HepG2 (cell line): Measurements from ENCODE around the gene UCKL1. TPM values are rescaled to one million over a fixed set of nuclear protein-coding genes. Genes with fewer than 3 reads are reported as not detected.

Source experiments
- ATF1 ChIP-seq: IDR thresholded peaks from 2 replicates; pipeline ENCODE4 v1.6.1; 2016; ENCODE audit warnings: mild to moderate bottlenecking, control low read depth
- CAMTA2 ChIP-seq: sonication (generic); formaldehyde crosslinking; IDR thresholded peaks from 2 replicates; pipeline ENCODE4 v1.4.0; 2020; ENCODE audit warnings: mild to moderate bottlenecking, missing genetic modification reagents, borderline replicate concordance
- ELF1 ChIP-seq: sonication (generic); formaldehyde crosslinking; IDR thresholded peaks from 2 replicates; pipeline ENCODE4 v1.4.0; 2020; ENCODE audit warnings: missing genetic modification reagents
- EP300 ChIP-seq, 3 experiments: sonication (generic) in 1 of 3; formaldehyde crosslinking in 1 of 3; IDR thresholded peaks; 2 replicates each; pipeline versions ENCODE4 v1.5.1 to v1.6.1; 2011 to 2020; ENCODE audit warnings: low read depth in 2 of 3, low read length in 2 of 3, borderline replicate concordance in 1 of 3, improper control_type of control experiment in 1 of 3, mild to moderate bottlenecking in 1 of 3, missing genetic modification reagents in 1 of 3, moderate library complexity in 1 of 3
- HDAC2 ChIP-seq: sonication (generic); formaldehyde crosslinking; IDR thresholded peaks from 2 replicates; pipeline ENCODE4 v1.4.0; 2020; ENCODE audit warnings: missing genetic modification reagents
- HNF4A ChIP-seq: sonication (generic); formaldehyde crosslinking; IDR thresholded peaks from 2 replicates; pipeline ENCODE4 v1.4.0; 2020; ENCODE audit warnings: missing genetic modification reagents
- JUN ChIP-seq: sonication (generic); formaldehyde crosslinking; IDR thresholded peaks from 2 replicates; pipeline ENCODE4 v1.4.0; 2020; ENCODE audit warnings: mild to moderate bottlenecking, missing genetic modification reagents
- KLF6 ChIP-seq: IDR thresholded peaks from 2 replicates; pipeline ENCODE4 v1.8.0; 2016; ENCODE audit warnings: missing biosample characterization, missing genetic modification reagents
- NFKBIZ ChIP-seq: IDR thresholded peaks from 2 replicates; pipeline ENCODE4 v1.6.1; 2018; ENCODE audit warnings: missing genetic modification reagents, missing compliant biosample characterization
- NFYC ChIP-seq: IDR thresholded peaks from 2 replicates; pipeline ENCODE4 v1.6.1; 2016; ENCODE audit warnings: missing genetic modification reagents, missing compliant biosample characterization
- NR2C2 ChIP-seq: sonication (generic); formaldehyde crosslinking; IDR thresholded peaks from 2 replicates; pipeline ENCODE4 v1.4.0; 2020; ENCODE audit warnings: missing genetic modification reagents, mild to moderate bottlenecking, moderate library complexity, borderline replicate concordance
- ZBTB38 ChIP-seq: sonication (generic); formaldehyde crosslinking; IDR thresholded peaks from 2 replicates; pipeline ENCODE4 v1.5.1; 2020; ENCODE audit warnings: mild to moderate bottlenecking, missing genetic modification reagents
- ZBTB39 ChIP-seq: sonication (generic); formaldehyde crosslinking; IDR thresholded peaks from 2 replicates; pipeline ENCODE4 v1.5.0; 2020; ENCODE audit warnings: missing genetic modification reagents
- ZBTB43 ChIP-seq: sonication (generic); formaldehyde crosslinking; conservative IDR thresholded peaks from 2 replicates; pipeline ENCODE4 v1.4.0; 2020; ENCODE audit warnings: missing genetic modification reagents
- ZKSCAN5 ChIP-seq: sonication (generic); formaldehyde crosslinking; IDR thresholded peaks from 2 replicates; pipeline ENCODE4 v1.5.1; 2020; ENCODE audit warnings: mild to moderate bottlenecking, missing genetic modification reagents
- ZMAT3 ChIP-seq: sonication (generic); formaldehyde crosslinking; conservative IDR thresholded peaks from 2 replicates; pipeline ENCODE4 v1.7.0; 2021; ENCODE audit warnings: missing genetic modification reagents
- ZNF230 ChIP-seq: sonication (generic); formaldehyde crosslinking; IDR thresholded peaks from 2 replicates; pipeline ENCODE4 v1.4.0; 2020; ENCODE audit warnings: mild to moderate bottlenecking, missing genetic modification reagents
- ZNF496 ChIP-seq: sonication (generic); formaldehyde crosslinking; IDR thresholded peaks from 2 replicates; pipeline ENCODE4 v1.8.1; 2023; ENCODE audit warnings: mild to moderate bottlenecking, moderate library complexity, missing genetic modification reagents; ENCODE audit not compliant: insufficient replicate concordance
- ZNF564 ChIP-seq: sonication (generic); formaldehyde crosslinking; IDR thresholded peaks from 2 replicates; pipeline ENCODE4 v1.8.1; 2023; ENCODE audit warnings: mild to moderate bottlenecking, missing genetic modification reagents
- ZNF607 ChIP-seq: sonication (generic); formaldehyde crosslinking; IDR thresholded peaks from 2 replicates; pipeline ENCODE4 v1.5.1; 2020; ENCODE audit warnings: missing genetic modification reagents, mild to moderate bottlenecking, borderline replicate concordance
- ZNF777 ChIP-seq: sonication (generic); formaldehyde crosslinking; IDR thresholded peaks from 2 replicates; pipeline ENCODE4 v1.4.0; 2020; ENCODE audit warnings: missing genetic modification reagents
- ZSCAN20 ChIP-seq: sonication (generic); formaldehyde crosslinking; IDR thresholded peaks from 2 replicates; pipeline ENCODE4 v1.4.0; 2020; ENCODE audit warnings: missing genetic modification reagents, mild to moderate bottlenecking, borderline replicate concordance
- polyA plus RNA-seq, 8 experiments: library from polyadenylated mRNA; depleted of rRNA in 3 of 8; stranded (reverse) in 7 of 8; unstranded in 1 of 8; fragments of >200 nt; fragmentation: Illumina TruSeq in 4 of 8; extraction: Trizol in 4 of 8; gene quantifications; 2 replicates each; pipeline versions ENCODE4 v1.2.1 to v1.2.3, GENCODE V29; 2011 to 2016; ENCODE audit warnings: low read depth in 4 of 8, missing spikeins in 1 of 8, mixed read lengths in 1 of 8; ENCODE audit not compliant: insufficient read depth in 1 of 8
- total RNA-seq, 5 experiments: library from RNA; depleted of rRNA; stranded (reverse); fragments of >200 nt; fragmentation: Illumina TruSeq; extraction: Trizol; gene quantifications; 2 replicates each; pipeline ENCODE4 v1.2.3, GENCODE V29; 2016; ENCODE audit warnings: low read depth in 1 of 5
- TF ChIP-seq, protein P1 (sequence below): sonication (generic); formaldehyde crosslinking; IDR thresholded peaks from 2 replicates; pipeline ENCODE4 v1.4.0; 2020; ENCODE audit warnings: missing genetic modification reagents

The UCKL1 gene
- total and polyA plus RNA-seq, 2 of the 13 experiments (the other 11 are each of a cell fraction or from before 2014, with no cell fraction given): 50.2 to 126 TPM

DNA sequence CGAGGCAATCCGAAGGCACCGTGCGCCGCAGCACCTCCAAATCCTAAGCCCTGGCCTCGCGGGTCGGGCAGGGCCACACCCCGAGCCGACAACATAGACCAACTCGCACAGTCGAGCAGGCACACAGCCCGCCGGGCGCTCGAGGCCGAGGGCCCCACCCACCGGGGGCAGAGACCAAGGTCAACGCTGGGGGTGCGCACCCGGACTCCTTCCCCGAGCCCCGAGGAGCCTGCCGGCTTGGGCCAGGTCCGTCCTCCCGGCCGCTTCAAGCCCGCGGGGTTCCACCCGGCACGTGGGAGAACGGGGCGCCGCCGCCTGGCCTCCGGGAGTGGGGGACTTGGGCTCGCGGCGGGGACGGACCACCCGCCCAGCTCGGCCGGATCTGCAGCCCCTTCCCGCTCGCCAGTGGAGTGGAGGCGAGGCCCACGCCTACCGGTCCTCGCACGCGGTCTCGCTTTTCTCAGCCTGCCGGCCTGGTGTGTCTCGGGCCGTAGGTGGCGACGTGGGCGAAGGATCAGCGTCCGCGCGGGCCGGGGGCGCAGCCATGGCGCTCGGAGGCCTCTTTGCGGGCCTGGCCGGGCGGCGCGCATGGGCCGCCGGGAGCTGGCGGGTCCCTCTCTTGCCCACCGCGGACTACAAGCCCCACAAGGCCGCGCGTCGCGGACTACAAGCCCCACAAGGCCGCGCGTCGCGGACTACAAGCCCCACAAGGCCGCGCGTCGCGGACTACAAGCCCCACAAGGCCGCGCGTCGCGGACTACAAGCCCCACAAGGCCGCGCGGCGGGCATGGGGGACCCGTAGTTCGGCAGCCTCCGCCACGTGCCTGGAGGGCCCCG, at the start of gene UCKL1 (continued):
- peak; percentile 99 for TF ChIP-seq CAMTA2 (CRISPR knock-in tag)
- TF ChIP-seq EP300 (IDR thresholded peaks at IDR 0.05; ENCODE audit: low read depth in 2 of 2, low read length in 2 of 2): peak in 1 of 2 experiments; percentile 79; a peak in 3 of 4 replicates
- peak; percentile 68 for TF ChIP-seq EP300 (CRISPR knock-in tag; IDR thresholded peaks at IDR 0.05; ENCODE audit: borderline replicate concordance)
- peak; percentile 98 for TF ChIP-seq ZNF564
- peak; percentile 97 for TF ChIP-seq HDAC2 (CRISPR knock-in tag)
- peak; percentile 99 for TF ChIP-seq ZMAT3 (CRISPR knock-in tag)
- TF ChIP-seq ZSCAN20: peak; percentile 97
- TF ChIP-seq ZNF607 (CRISPR knock-in tag): peak; percentile 99
- TF ChIP-seq ZBTB38 (CRISPR knock-in tag): peak; percentile 98
- TF ChIP-seq, protein P1, sequence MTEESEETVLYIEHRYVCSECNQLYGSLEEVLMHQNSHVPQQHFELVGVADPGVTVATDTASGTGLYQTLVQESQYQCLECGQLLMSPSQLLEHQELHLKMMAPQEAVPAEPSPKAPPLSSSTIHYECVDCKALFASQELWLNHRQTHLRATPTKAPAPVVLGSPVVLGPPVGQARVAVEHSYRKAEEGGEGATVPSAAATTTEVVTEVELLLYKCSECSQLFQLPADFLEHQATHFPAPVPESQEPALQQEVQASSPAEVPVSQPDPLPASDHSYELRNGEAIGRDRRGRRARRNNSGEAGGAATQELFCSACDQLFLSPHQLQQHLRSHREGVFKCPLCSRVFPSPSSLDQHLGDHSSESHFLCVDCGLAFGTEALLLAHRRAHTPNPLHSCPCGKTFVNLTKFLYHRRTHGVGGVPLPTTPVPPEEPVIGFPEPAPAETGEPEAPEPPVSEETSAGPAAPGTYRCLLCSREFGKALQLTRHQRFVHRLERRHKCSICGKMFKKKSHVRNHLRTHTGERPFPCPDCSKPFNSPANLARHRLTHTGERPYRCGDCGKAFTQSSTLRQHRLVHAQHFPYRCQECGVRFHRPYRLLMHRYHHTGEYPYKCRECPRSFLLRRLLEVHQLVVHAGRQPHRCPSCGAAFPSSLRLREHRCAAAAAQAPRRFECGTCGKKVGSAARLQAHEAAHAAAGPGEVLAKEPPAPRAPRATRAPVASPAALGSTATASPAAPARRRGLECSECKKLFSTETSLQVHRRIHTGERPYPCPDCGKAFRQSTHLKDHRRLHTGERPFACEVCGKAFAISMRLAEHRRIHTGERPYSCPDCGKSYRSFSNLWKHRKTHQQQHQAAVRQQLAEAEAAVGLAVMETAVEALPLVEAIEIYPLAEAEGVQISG (CRISPR knock-in tag): peak; percentile 97
- TF ChIP-seq NR2C2 (CRISPR knock-in tag): peak; percentile 95
- no peak; the same call in 1 of the 2 replicates for TF ChIP-seq ZKSCAN5 (CRISPR knock-in tag)
- peak; percentile 99 for TF ChIP-seq ZNF230
- TF ChIP-seq NFKBIZ (CRISPR knock-in tag): peak; percentile 85
- TF ChIP-seq HNF4A: peak; percentile 99
- peak; percentile 98 for TF ChIP-seq ZBTB39
- TF ChIP-seq ZNF496 (CRISPR knock-in tag): no peak
- TF ChIP-seq ATF1: no peak
- peak; percentile 100 for TF ChIP-seq KLF6 (CRISPR knock-in tag)
- TF ChIP-seq JUN: peak; percentile 95
- peak; percentile 84 for TF ChIP-seq ELF1
- TF ChIP-seq ZNF777 (CRISPR knock-in tag): peak; percentile 88
- TF ChIP-seq NFYC: peak; percentile 67
- peak; percentile 94 for TF ChIP-seq ZBTB43 (CRISPR knock-in tag)
